ENCODE data around the gene PIF1. TPM values are rescaled to one million over a fixed set of nuclear protein-coding genes. Genes with fewer than 3 reads are reported as not detected.

The PIF1 gene
- total and polyA plus RNA-seq, 2 of the 4 experiments (the other 2 are of a cell fraction): 3.9 to 19.9 TPM

GRCh38 chr15:64869501-64869900, 44.1 kb upstream of the PIF1 start:
- BruUV-seq (replicated peaks): no TSS peak
- Histone ChIP-seq H3K4me3 (ENCODE audit: insufficient read depth, low read depth, low read length) (no peak overlapping the region), H3K9me3 (ENCODE audit: control insufficient read depth, insufficient read depth, low read length) (no peaks in the 10 kb centered on the region), H3K4me1 (ENCODE audit: control insufficient read depth, insufficient read depth, low read length) (peaks cover 35% of the 10 kb centered on the region), H4K91ac (ENCODE audit: insufficient read depth, low read depth, low read length) (no peak overlapping the region), H3K4ac (ENCODE audit: low read depth, low read length) (no peak overlapping the region), H3K27me3 (ENCODE audit: control insufficient read depth, insufficient read depth, low read length) (no peaks in the 10 kb centered on the region), H2BK15ac (ENCODE audit: low read depth, low read length) (no peak overlapping the region), H2AFZ (replicated peaks; ENCODE audit: low read length, poor library complexity) (no peak overlapping the region), H3K9me1 (ENCODE audit: insufficient read depth, low read length) (peaks cover 31% of the 10 kb centered on the region), H3K23ac (ENCODE audit: low read depth, low read length) (no peak overlapping the region), H2AK9ac (replicated peaks; ENCODE audit: low read depth, low read length, poor library complexity) (no peak overlapping the region), H2AK5ac (ENCODE audit: low read depth, low read length) (no peak overlapping the region), H2BK5ac (ENCODE audit: low read depth, low read length, poor library complexity, severe bottlenecking) (no peak overlapping the region), H4K20me1 (ENCODE audit: insufficient read depth, low read length) (no peaks in the 10 kb centered on the region; the same call in 1 of the 2 replicates), H3K56ac (ENCODE audit: extremely low read depth, insufficient read depth, low read length) (no peak overlapping the region), H3K4me2 (ENCODE audit: low read depth, low read length) (no peak overlapping the region), H3K18ac (ENCODE audit: low read depth, low read length) (no peak overlapping the region), H4K5ac (ENCODE audit: low read depth, low read length) (no peak overlapping the region), H3K36me3 (ENCODE audit: control insufficient read depth, insufficient read depth, low read length) (peaks cover 34% of the 10 kb centered on the region; the same call in 1 of the 2 replicates), H4K8ac (ENCODE audit: low read depth in 2 of 2, low read length in 2 of 2) (no peak overlapping the region), H3K9ac (ENCODE audit: low read depth, low read length) (no peak overlapping the region), H3K27ac (ENCODE audit: insufficient read depth, low read length) (no peak overlapping the region), H3K79me1 (ENCODE audit: low read depth in 1 of 2, low read length in 2 of 2) (peaks cover 13 to 61% of the 10 kb centered on the region in 2 experiments; a peak in 3 of 4 replicates), H2BK20ac (ENCODE audit: low read depth, low read length) (no peak overlapping the region), H2BK120ac (ENCODE audit: low read depth, low read length) (no peak overlapping the region), H3K14ac (replicated peaks; ENCODE audit: low read depth, low read length) (no peak overlapping the region)
- no peak for ATAC-seq (ENCODE audit: low read depth)
- DNase-seq: no peak
- ChIA-PET POLR2A (ENCODE audit: unreplicated experiment) (no interaction called here), CTCF (no interaction called here)
- dilution Hi-C loops (cut with HindIII; ENCODE audit: low sequenced_read_pairs, unreplicated experiment): no loop called here
- TF ChIP-seq FOS (IDR thresholded peaks at IDR 0.05; ENCODE audit: low read depth, low read length) (no peak), MAZ (IDR thresholded peaks at IDR 0.05; ENCODE audit: borderline replicate concordance, low read depth, low read length) (no peak), RFX5 (IDR thresholded peaks at IDR 0.05; ENCODE audit: low read depth, low read length) (no peak), MXI1 (IDR thresholded peaks at IDR 0.05; ENCODE audit: borderline replicate concordance, low read depth, low read length) (no peak), CHD1 (IDR thresholded peaks at IDR 0.05; ENCODE audit: low read depth, low read length) (no peak), SMC3 (IDR thresholded peaks at IDR 0.05; ENCODE audit: low read depth, low read length) (no peak), MAFK (IDR thresholded peaks at IDR 0.05; ENCODE audit: low read depth, low read length) (no peak), BHLHE40 (IDR thresholded peaks at IDR 0.05; ENCODE audit: low read depth, low read length) (no peak), USF2 (IDR thresholded peaks at IDR 0.05; ENCODE audit: low read depth, low read length) (no peak), RCOR1 (IDR thresholded peaks at IDR 0.05; ENCODE audit: insufficient replicate concordance, low read length) (no peak), CEBPB (IDR thresholded peaks at IDR 0.05; ENCODE audit: low read depth, low read length) (no peak), RAD21 (IDR thresholded peaks at IDR 0.05; ENCODE audit: low read length) (no peak), POLR2A (IDR thresholded peaks at IDR 0.05; ENCODE audit: low read depth, low read length) (no peak), NFE2L2 (IDR thresholded peaks at IDR 0.05; ENCODE audit: low read depth, low read length) (no peak), CTCF (conservative IDR thresholded peaks at IDR 0.05; ENCODE audit: low read depth, low read length) (no peak)
- TF ChIP-seq, protein P1, sequence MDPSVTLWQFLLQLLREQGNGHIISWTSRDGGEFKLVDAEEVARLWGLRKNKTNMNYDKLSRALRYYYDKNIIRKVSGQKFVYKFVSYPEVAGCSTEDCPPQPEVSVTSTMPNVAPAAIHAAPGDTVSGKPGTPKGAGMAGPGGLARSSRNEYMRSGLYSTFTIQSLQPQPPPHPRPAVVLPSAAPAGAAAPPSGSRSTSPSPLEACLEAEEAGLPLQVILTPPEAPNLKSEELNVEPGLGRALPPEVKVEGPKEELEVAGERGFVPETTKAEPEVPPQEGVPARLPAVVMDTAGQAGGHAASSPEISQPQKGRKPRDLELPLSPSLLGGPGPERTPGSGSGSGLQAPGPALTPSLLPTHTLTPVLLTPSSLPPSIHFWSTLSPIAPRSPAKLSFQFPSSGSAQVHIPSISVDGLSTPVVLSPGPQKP (IDR thresholded peaks at IDR 0.05; ENCODE audit: borderline replicate concordance, low read depth, low read length): no peak
- intact Hi-C loops (cut with micrococcal nuclease): no loop called here
- in situ Hi-C loops (cut with MboI; ENCODE audit: low sequenced_read_pairs): no loop called here

Measured in IMR-90 (cell line).